HPDE6-E6E7 (cell line): ENCODE results near the gene IL4I1.

ENCODE experiments used
- DNase-seq: peaks from one replicate; pipeline ENCODE4 v3.0.0; 2011; ENCODE audit warnings: missing footprints; ENCODE audit errors: extremely low spot score

IL4I1 gene

DNA sequence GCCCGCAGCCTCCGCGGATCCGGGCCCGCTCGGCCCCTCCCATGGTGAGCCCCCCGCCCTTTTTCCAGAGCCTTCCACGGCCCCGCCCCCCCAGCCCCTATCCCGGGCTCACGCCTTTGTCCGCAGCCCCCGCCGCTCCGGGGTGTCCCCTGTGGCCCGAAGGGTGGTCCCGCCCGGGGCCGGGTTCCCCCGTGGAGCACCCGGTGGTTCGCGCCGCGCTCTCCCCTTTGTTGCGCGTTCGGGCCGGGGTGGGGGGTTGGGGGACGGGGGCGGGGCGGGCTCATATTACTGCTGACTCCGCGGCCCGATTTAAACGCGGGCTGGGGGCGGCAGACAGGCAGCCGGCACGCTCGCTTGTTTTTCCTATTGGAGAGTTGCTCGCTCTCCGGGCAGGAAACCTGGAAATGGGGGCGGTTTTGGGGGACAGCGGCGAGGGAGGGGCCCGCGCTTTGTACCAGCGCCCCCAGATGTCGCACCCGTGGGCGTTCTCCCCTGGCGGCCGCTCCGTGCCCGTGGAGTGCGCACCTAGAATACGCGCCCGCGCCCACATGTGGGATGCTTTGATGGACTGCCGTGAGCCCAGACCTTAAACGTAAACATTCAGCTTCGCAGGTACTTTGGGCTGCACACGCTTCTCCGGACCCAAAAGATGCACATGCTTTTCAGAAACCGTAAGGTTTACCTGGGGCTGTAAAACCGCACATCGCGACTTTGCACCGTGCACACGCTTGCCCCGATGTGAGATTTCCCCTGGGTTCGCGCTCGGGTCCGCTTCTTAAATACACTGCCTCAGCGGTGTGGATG is 45.0 kb downstream of the IL4I1 start:
- DNase-seq: no peak

- DNase-seq: peak; percentile 97
Observed at GRCh38 chr19:49850487-49851342, 46.0 kb downstream of the IL4I1 start, which contains the start of gene PTOV1. PTOV1 (plus strand) TSS chr19:49851159.

DNA sequence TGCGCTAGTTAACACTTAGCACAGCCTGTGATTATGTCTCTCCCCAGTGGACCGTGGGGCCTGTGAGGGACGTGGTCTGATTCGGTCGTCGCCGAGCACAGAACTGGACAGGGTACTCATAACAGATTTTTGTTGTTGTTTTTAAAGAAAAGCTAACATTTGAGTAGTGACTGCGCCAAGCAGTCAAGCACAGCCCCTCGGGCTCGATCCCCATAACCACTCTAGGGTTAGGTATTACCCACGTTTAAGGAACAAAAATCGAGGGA is 46.5 kb downstream of the IL4I1 start:
- DNase-seq: no peak

DNA sequence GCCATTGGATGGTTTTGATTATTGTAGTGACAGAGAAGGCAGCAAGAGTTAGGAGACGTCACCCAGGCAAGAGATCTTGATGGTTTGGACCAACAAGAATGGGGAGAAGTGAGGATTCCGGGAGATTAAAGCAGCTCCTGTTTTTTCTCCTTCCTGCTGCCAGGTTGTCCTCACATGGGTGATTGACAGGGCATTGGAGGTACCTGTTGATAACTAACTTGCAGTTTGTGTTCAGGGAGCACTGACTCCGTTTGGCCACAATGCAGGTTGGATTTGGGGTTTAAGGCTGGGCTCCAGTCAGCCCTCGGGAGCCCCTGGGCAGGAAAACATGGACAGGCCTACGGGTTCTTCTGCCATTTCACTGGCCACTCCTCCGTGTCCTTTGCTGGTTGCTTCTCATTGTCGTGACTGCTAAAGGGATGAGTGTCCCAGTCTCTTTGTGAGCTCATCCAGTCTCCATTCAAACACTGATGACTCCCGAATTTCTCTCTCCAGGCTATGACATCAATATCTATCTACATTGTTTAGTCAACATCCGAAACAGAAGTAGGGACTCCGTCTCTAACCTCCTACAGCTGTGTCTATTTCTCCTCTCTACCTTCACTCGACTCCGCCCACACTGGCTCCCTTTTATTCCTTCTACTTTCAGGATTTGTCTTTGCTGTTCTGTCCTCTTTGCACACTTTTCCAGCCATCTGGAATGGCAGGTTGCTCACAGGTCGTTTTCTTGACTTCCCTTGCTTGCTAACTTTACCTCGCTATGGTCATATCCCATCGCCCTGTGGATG is 47.1 kb downstream of the IL4I1 start:
- no peak for DNase-seq

- no peak for DNase-seq
Observed at GRCh38 chr19:49848938-49849337, 47.7 kb downstream of the IL4I1 start.

DNA sequence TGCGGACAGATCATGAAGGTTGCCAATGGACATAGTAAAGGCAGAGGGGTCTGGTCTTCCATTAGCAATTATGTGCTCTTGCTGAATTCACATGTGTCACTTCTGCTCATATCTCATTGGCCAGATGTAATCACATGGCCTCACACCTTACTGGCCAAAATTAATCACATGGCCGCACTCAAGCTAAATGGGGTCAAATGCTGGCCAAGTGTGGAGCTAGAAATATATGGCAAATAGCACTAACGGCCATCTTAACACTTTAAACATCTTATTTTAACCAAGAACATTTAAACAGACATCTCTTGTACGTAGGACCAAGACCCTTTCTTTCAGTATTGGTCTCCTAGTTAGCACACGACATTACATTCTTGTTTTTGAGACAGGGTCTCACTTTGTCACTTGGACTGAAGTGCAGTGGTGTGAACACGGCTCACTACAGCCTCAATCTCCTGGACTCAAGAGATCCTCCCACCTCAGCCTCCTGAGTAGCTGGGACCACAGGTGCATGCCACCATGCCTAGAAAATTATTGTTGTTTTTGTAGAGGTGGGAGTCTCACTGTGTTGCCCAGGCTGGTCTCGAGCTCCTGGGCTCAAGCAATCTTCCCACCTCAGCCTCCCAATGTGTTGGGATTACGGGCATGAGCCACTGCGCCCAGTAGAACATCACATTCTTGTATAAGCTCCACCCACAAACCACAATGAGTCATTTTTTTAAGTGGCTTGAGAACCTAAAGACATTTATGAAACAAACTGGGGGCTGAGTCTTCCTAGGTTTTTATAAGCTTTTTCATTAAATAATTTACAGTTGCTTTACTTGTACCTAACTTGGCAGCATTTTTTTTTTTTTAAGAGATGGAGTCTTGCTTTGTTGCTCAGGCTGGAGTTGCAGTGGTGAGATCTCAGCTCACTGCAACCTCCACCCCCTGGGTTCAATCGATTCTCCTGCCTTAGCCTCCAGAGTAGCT is 48.7 kb downstream of the IL4I1 start:
- no peak for DNase-seq

- no peak for DNase-seq
Observed at GRCh38 chr19:49846408-49846807, 50.3 kb downstream of the IL4I1 start.

- DNase-seq: no peak
Observed at GRCh38 chr19:49845414-49845813, 51.3 kb downstream of the IL4I1 start.

- DNase-seq: no peak
Observed at GRCh38 chr19:49844138-49845095, 52.3 kb downstream of the IL4I1 start.

DNA sequence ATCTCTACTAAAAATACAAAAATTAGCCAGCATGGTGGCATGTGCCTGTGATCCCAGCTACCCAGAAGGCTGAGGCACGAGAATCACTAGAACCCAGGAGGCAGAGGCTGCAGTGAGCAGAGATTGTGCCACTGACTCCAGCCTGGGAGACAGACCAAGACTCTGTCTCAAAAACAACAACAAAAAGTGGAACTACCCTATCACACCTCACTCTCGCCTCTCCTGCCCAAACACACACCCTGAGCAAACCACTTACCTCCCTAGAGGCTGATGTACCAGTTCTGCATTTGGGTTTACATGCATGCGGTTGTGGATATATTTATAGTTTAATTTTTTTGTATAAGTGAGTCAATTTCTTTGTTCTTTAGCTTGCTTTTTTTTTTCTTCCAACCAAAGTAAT is 53.4 kb downstream of the IL4I1 start:
- no peak for DNase-seq

- DNase-seq: no peak
Observed at GRCh38 chr19:49840736-49841249, 55.9 kb downstream of the IL4I1 start.

DNA sequence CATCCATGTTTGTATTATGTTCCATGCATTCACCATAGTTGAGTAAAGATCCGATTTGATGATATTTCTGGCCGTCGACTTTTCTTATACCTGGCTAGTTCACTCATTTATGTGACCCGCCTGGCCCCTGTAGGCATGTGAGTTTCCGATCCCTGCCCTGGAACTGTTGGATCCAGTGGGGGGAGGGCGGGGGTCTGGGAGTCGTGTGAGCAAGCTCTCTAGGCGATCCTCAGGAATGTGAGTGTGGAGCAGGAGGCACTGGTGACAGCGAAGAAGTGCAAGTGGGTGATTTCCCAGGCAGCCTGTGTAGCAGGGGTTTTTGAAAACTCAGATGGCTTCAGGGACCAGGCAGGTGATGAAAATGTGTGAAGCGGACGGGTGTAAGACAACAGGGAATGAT is 56.4 kb downstream of the IL4I1 start:
- DNase-seq: no peak

- no peak for DNase-seq
Observed at GRCh38 chr19:49839713-49840112, 57.0 kb downstream of the IL4I1 start.
